Immature natural killer cell (primary cell): ENCODE measurements around the gene CLMN. TPM values are rescaled to one million over a fixed set of nuclear protein-coding genes. Genes with fewer than 3 reads are reported as not detected.
"Not testable (repeated sequence)": the region's sequence is repeated elsewhere in the genome, so short reads cannot be mapped to it uniquely, and the experiment has no call there.

ENCODE experiments used
- DNase-seq, 3 donors: peaks; one replicate each; pipeline ENCODE4 v3.0.0; 2022; ENCODE audit warnings: mixed read lengths in 1 of 3
- H3K27ac Mint-ChIP-seq, 6 donors: one replicate each; pipeline ENCODE4 v1.8.0; 2020; ENCODE audit warnings: mixed read lengths in 6 of 6, mild to moderate bottlenecking in 5 of 6, inconsistent platforms in 4 of 6, moderate library complexity in 3 of 6
- H3K27me3 Mint-ChIP-seq, 3 donors: one replicate each; pipeline ENCODE4 v1.8.0; 2020 to 2021; ENCODE audit warnings: low read depth in 3 of 3, mild to moderate bottlenecking in 3 of 3, mixed read lengths in 3 of 3, moderate library complexity in 3 of 3, inconsistent platforms in 1 of 3
- H3K36me3 Mint-ChIP-seq, 3 donors: one replicate each; pipeline ENCODE4 v1.8.0; 2020; ENCODE audit warnings: mixed read lengths in 3 of 3, inconsistent platforms in 2 of 3, mild to moderate bottlenecking in 2 of 3
- H3K4me1 Mint-ChIP-seq, 2 donors: one replicate each; pipeline ENCODE4 v1.8.0; 2020; ENCODE audit warnings: inconsistent platforms in 2 of 2, mild to moderate bottlenecking in 2 of 2, mixed read lengths in 2 of 2, moderate library complexity in 1 of 2
- H3K4me3 Mint-ChIP-seq, 5 donors: one replicate each; pipeline ENCODE4 v1.8.0; 2020; ENCODE audit warnings: mild to moderate bottlenecking in 5 of 5, mixed read lengths in 5 of 5, inconsistent platforms in 3 of 5, moderate library complexity in 3 of 5
- H3K9me3 Mint-ChIP-seq, 6 donors: one replicate each; pipeline ENCODE4 v1.8.0; 2020; ENCODE audit warnings: mild to moderate bottlenecking in 6 of 6, mixed read lengths in 6 of 6, inconsistent platforms in 4 of 6, moderate library complexity in 3 of 6
- polyA plus RNA-seq, 3 donors: library from polyadenylated mRNA; unstranded; fragments of 300-500 nt; fragmentation: Illumina TruSeq; gene quantifications; one replicate each; pipeline ENCODE4 v1.2.3, GENCODE V29; 2021

CLMN gene
- polyA plus RNA-seq, 3 donors from 2014 or later: 0.09 to 0.39 TPM; not detected in 1

- Mint-ChIP-seq H3K27ac (no peak overlapping the region), H3K27me3 (peaks cover 4 to 26% (median 7%) of the 10 kb centered on the region in 3 donors)
These were observed 133.8 kb downstream of the CLMN start for GRCh38 chr14:95185767-95186392.

GRCh38 chr14:95185033-95185766, 134.5 kb downstream of the CLMN start:
- Mint-ChIP-seq H3K4me3 (peak overlapping the region in 1 of 5 donors; percentile 15), H3K9me3 (no peaks in the 10 kb centered on the region), H3K27me3 (peaks cover 7 to 29% (median 7%) of the 10 kb centered on the region in 3 donors), H3K27ac (no peak overlapping the region), H3K36me3 (peaks cover 3 to 15% (median 11%) of the 10 kb centered on the region in 3 donors), H3K4me1 (no peaks in the 10 kb centered on the region)
- DNase-seq: no peak

More at GRCh38 chr14:95185767-95186392, 133.8 kb downstream of the CLMN start:
- no peaks in the 10 kb centered on the region for H3K9me3 Mint-ChIP-seq
- H3K36me3 Mint-ChIP-seq: peaks cover 2 to 11% (median 7%) of the 10 kb centered on the region in 3 donors
- H3K4me3 Mint-ChIP-seq: peak overlapping the region in 2 of 5 donors; percentile 15 to 31
- H3K4me1 Mint-ChIP-seq: no peaks in the 10 kb centered on the region
- DNase-seq: no peak

- Mint-ChIP-seq H3K27ac (no peak overlapping the region), H3K27me3 (peaks cover 7 to 23% (median 7%) of the 10 kb centered on the region in 3 donors), H3K36me3 (peaks cover 8 to 17% (median 15%) of the 10 kb centered on the region in 3 donors), H3K9me3 (no peaks in the 10 kb centered on the region), H3K4me3 (no peak overlapping the region), H3K4me1 (no peaks in the 10 kb centered on the region)
- DNase-seq: no peak
These were observed 135.3 kb downstream of the CLMN start for GRCh38 chr14:95184413-95184790.

- H3K9me3 Mint-ChIP-seq: no peaks in the 10 kb centered on the region
- no peaks in the 10 kb centered on the region for H3K4me1 Mint-ChIP-seq
- H3K27me3 Mint-ChIP-seq: peaks cover 7 to 23% (median 7%) of the 10 kb centered on the region in 3 donors
- DNase-seq: no peak
- H3K4me3 Mint-ChIP-seq: no peak overlapping the region
- H3K27ac Mint-ChIP-seq: no peak overlapping the region
- peaks cover 8 to 19% (median 15%) of the 10 kb centered on the region in 3 donors for H3K36me3 Mint-ChIP-seq
These were observed 135.9 kb downstream of the CLMN start for GRCh38 chr14:95183532-95184412.

GRCh38 chr14:95183082-95183481, 136.6 kb downstream of the CLMN start:
- no peak overlapping the region for H3K27ac Mint-ChIP-seq
- H3K9me3 Mint-ChIP-seq: no peaks in the 10 kb centered on the region
- no peaks in the 10 kb centered on the region for H3K4me1 Mint-ChIP-seq
- no peak overlapping the region for H3K4me3 Mint-ChIP-seq
- peaks cover 8 to 19% (median 15%) of the 10 kb centered on the region in 3 donors for H3K36me3 Mint-ChIP-seq
- H3K27me3 Mint-ChIP-seq: peaks cover 7 to 17% (median 7%) of the 10 kb centered on the region in 3 donors
- no peak for DNase-seq

GRCh38 chr14:95182379-95182778, 137.3 kb downstream of the CLMN start:
- Mint-ChIP-seq H3K4me3 (no peak overlapping the region), H3K27me3 (peaks cover 7 to 17% (median 9%) of the 10 kb centered on the region in 3 donors), H3K4me1 (no peaks in the 10 kb centered on the region), H3K27ac (no peak overlapping the region), H3K9me3 (no peaks in the 10 kb centered on the region), H3K36me3 (peaks cover 8 to 19% (median 15%) of the 10 kb centered on the region in 3 donors)
- DNase-seq: no peak

- H3K27me3 Mint-ChIP-seq: peaks cover 4 to 9% (median 5%) of the 10 kb centered on the region in 3 donors
- peak overlapping the region in 1 of 6 donors; percentile 36 for H3K27ac Mint-ChIP-seq
- no peaks in the 10 kb centered on the region for H3K4me1 Mint-ChIP-seq
- H3K36me3 Mint-ChIP-seq: peaks cover 8 to 19% (median 11%) of the 10 kb centered on the region in 3 donors
- no peaks in the 10 kb centered on the region for H3K9me3 Mint-ChIP-seq
- no peak for DNase-seq
- no peak overlapping the region for H3K4me3 Mint-ChIP-seq
These were observed 138.6 kb downstream of the CLMN start for GRCh38 chr14:95180966-95181741.

GRCh38 chr14:95175670-95176069, 144.0 kb downstream of the CLMN start:
- H3K27ac Mint-ChIP-seq, H3K27me3 Mint-ChIP-seq, H3K9me3 Mint-ChIP-seq, DNase-seq, H3K4me1 Mint-ChIP-seq, H3K4me3 Mint-ChIP-seq: not testable (repeated sequence)
- peaks cover 2 to 10% (median 5%) of the 10 kb centered on the region in 3 donors for H3K36me3 Mint-ChIP-seq

- Mint-ChIP-seq H3K36me3 (peaks cover 0 to 2% (median 0%) of the 10 kb centered on the region in 3 donors), H3K27me3 (peaks cover 2 to 6% (median 2%) of the 10 kb centered on the region in 3 donors), H3K27ac (no peak overlapping the region), H3K4me1 (peaks cover 6 to 9% of the 10 kb centered on the region in 2 donors), H3K4me3 (no peak overlapping the region), H3K9me3 (no peaks in the 10 kb centered on the region)
- DNase-seq: no peak
These were observed 145.4 kb downstream of the CLMN start for GRCh38 chr14:95174184-95174792.

GRCh38 chr14:95173518-95173917, 146.2 kb downstream of the CLMN start:
- Mint-ChIP-seq H3K9me3 (no peaks in the 10 kb centered on the region), H3K27ac (no peak overlapping the region), H3K36me3 (no peaks in the 10 kb centered on the region), H3K4me3 (no peak overlapping the region), H3K27me3 (peaks cover 2 to 6% (median 6%) of the 10 kb centered on the region in 3 donors), H3K4me1 (peaks cover 6 to 9% of the 10 kb centered on the region in 2 donors)
- DNase-seq: no peak

- peaks cover 0 to 6% (median 0%) of the 10 kb centered on the region in 6 donors for H3K9me3 Mint-ChIP-seq
- no peaks in the 10 kb centered on the region for H3K4me1 Mint-ChIP-seq
- H3K27me3 Mint-ChIP-seq: peaks cover 0 to 6% (median 0%) of the 10 kb centered on the region in 3 donors
These were observed 152.5 kb downstream of the CLMN start for GRCh38 chr14:95167177-95167576.

GRCh38 chr14:95165517-95165916, 154.2 kb downstream of the CLMN start:
- H3K9me3 Mint-ChIP-seq: peaks cover 0 to 6% (median 0%) of the 10 kb centered on the region in 6 donors
- DNase-seq: no peak

More at GRCh38 chr14:95167177-95167576, 152.5 kb downstream of the CLMN start:
- peaks cover 4 to 8% (median 6%) of the 10 kb centered on the region in 3 donors for H3K36me3 Mint-ChIP-seq
- H3K4me3 Mint-ChIP-seq: no peak overlapping the region
- no peak overlapping the region for H3K27ac Mint-ChIP-seq
- DNase-seq: no peak

More at GRCh38 chr14:95165517-95165916, 154.2 kb downstream of the CLMN start:
- H3K36me3 Mint-ChIP-seq: peaks cover 4 to 8% (median 6%) of the 10 kb centered on the region in 3 donors
- H3K4me3 Mint-ChIP-seq: no peak overlapping the region
- peaks cover 0 to 4% (median 0%) of the 10 kb centered on the region in 3 donors for H3K27me3 Mint-ChIP-seq
- H3K27ac Mint-ChIP-seq: no peak overlapping the region
- H3K4me1 Mint-ChIP-seq: no peaks in the 10 kb centered on the region
